Skeletal muscle tissue (tissue), 4 donors: ENCODE data around the gene RPP25. TPM values are rescaled to one million over a fixed set of nuclear protein-coding genes. Genes with fewer than 3 reads are reported as not detected.

Experiments
- H3K27ac ChIP-seq: one replicate; pipeline ENCODE4 v1.7.0; 2013; ENCODE audit warnings: mild to moderate bottlenecking, low read depth, low read length, inconsistent platforms
- H3K27me3 ChIP-seq, 3 donors: one replicate each; pipeline ENCODE4 v1.7.0; 2013; ENCODE audit warnings: low read length in 3 of 3; ENCODE audit not compliant: control insufficient read depth in 3 of 3, insufficient read depth in 3 of 3
- H3K36me3 ChIP-seq, 3 donors: one replicate each; pipeline ENCODE4 v1.7.0; 2013; ENCODE audit warnings: low read length in 3 of 3; ENCODE audit not compliant: control insufficient read depth in 3 of 3, insufficient read depth in 3 of 3
- H3K4me1 ChIP-seq, 3 donors: one replicate each; pipeline ENCODE4 v1.7.0; 2013; ENCODE audit warnings: low read length in 3 of 3, mild to moderate bottlenecking in 3 of 3; ENCODE audit not compliant: control insufficient read depth in 3 of 3, insufficient read depth in 3 of 3
- H3K4me3 ChIP-seq, 3 donors: one replicate each; pipeline ENCODE4 v1.7.0; 2013; ENCODE audit warnings: low read length in 3 of 3
- H3K9ac ChIP-seq, 3 donors: one replicate each; pipeline ENCODE4 v1.7.0; 2013; ENCODE audit warnings: low read length in 3 of 3, mild to moderate bottlenecking in 3 of 3, moderate library complexity in 2 of 3, low read depth in 1 of 3
- H3K9me3 ChIP-seq, 3 donors: one replicate each; pipeline ENCODE4 v1.7.0; 2013; ENCODE audit warnings: low read length in 3 of 3; ENCODE audit not compliant: control insufficient read depth in 3 of 3
- total RNA-seq: library from RNA; depleted of rRNA; stranded (reverse); fragments of >200 nt; gene quantifications from one replicate; pipeline ENCODE4 v1.2.3, GENCODE V29; 2014
- donor health status: Osteomylitis.

RPP25 gene
- total RNA-seq, 1 donor from 2014 or later, result 1.0 TPM

- H3K4me1 ChIP-seq, result peaks cover 13 to 15% (median 13%) of the 10 kb centered on the region in 3 donors
- H3K9ac ChIP-seq, result no peak overlapping the region
- no peaks in the 10 kb centered on the region for H3K9me3 ChIP-seq
These were observed 36.0 kb upstream of the RPP25 start for GRCh38 chr15:74992619-74993018.

DNA sequence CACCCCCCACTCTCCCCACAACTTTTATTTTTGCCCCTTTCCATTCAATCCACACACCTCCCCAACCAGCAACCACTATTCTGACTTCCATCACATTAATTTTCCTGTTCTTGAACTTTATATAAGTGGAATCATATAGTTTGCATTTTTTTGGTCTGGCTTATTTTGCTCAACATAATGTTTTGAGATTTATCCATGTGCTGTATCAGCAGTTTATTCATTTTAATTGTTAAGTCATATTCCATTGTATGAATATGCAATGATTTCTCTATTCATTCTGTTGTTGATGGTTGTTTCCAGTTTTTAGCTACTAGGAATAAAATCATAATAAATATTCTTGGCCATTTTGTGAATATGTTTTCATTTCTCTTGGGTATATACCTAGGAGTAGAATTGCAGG, 33.0 kb upstream of the RPP25 start:
- Histone ChIP-seq H3K27me3 (peaks cover 10 to 13% (median 13%) of the 10 kb centered on the region in 3 donors), H3K36me3 (no peaks in the 10 kb centered on the region), H3K9ac (no peak overlapping the region), H3K27ac (no peak overlapping the region), H3K4me3 (no peak overlapping the region), H3K9me3 (no peaks in the 10 kb centered on the region), H3K4me1 (no peaks in the 10 kb centered on the region)

More at GRCh38 chr15:74992619-74993018, 36.0 kb upstream of the RPP25 start:
- H3K27ac ChIP-seq, result no peak overlapping the region
- H3K4me3 ChIP-seq, result no peak overlapping the region
- no peaks in the 10 kb centered on the region for H3K36me3 ChIP-seq
- peaks cover 16 to 22% (median 19%) of the 10 kb centered on the region in 3 donors for H3K27me3 ChIP-seq

GRCh38 chr15:74988007-74988800, 31.6 kb upstream of the RPP25 start:
- Histone ChIP-seq H3K4me3 (no peak overlapping the region), H3K36me3 (no peaks in the 10 kb centered on the region), H3K27ac (no peak overlapping the region), H3K4me1 (no peaks in the 10 kb centered on the region), H3K9ac (no peak overlapping the region), H3K27me3 (peaks cover 13 to 14% (median 13%) of the 10 kb centered on the region in 3 donors), H3K9me3 (no peaks in the 10 kb centered on the region)

- no peak overlapping the region for H3K27ac ChIP-seq
- no peak overlapping the region for H3K4me3 ChIP-seq
- peaks cover 10 to 15% (median 13%) of the 10 kb centered on the region in 3 donors for H3K27me3 ChIP-seq
- H3K36me3 ChIP-seq, result no peaks in the 10 kb centered on the region
- no peaks in the 10 kb centered on the region for H3K9me3 ChIP-seq
- H3K9ac ChIP-seq, result no peak overlapping the region
- H3K4me1 ChIP-seq, result no peaks in the 10 kb centered on the region
These were observed 27.2 kb upstream of the RPP25 start for GRCh38 chr15:74983725-74984231.

GRCh38 chr15:74982183-74982582, 25.6 kb upstream of the RPP25 start:
- Histone ChIP-seq H3K36me3 (no peaks in the 10 kb centered on the region), H3K4me3 (no peak overlapping the region), H3K4me1 (no peaks in the 10 kb centered on the region), H3K27ac (no peak overlapping the region), H3K9ac (no peak overlapping the region), H3K9me3 (no peaks in the 10 kb centered on the region), H3K27me3 (peaks cover 8 to 15% (median 13%) of the 10 kb centered on the region in 3 donors)

DNA sequence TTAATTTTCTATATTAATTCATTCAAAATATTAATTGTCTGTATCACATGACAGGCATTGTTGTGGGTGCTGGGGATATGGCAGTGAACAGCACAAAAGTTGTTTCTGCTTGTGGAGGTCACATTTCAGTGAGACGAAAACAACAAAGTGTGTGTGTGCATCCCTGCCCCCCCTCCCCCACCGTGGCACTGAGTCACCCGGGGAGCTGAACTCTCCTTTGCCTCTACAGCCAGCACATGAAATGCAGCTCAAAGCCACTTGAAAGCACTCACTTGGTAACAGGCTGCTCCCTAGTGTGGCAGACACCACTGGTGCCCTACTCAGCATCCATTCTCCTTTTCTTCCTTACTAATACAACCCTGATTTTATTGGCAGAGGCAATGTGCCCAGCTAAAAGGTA, 21.9 kb upstream of the RPP25 start:
- Histone ChIP-seq H3K4me1 (no peaks in the 10 kb centered on the region), H3K27me3 (peaks cover 0 to 3% (median 0%) of the 10 kb centered on the region in 3 donors)

DNA sequence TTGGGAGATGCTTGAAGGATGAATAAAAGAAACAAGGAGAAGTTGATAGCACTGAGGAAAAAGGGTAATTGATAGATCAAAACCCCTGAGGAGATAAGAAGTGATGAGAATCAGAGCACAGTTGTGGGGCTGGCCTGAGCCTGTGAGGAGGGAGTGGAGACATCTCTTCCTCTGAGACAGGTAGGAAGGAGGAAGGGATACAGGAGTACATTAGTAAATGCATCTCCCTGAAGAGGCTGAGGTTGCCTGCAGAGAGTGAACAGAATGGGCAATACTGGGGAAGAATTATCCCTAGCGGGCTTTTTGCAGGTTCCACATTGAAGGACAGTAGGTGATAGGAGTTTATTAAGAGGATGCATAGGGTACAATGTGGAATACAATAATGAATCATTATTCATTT, 21.5 kb upstream of the RPP25 start:
- Histone ChIP-seq H3K4me1 (no peaks in the 10 kb centered on the region), H3K9me3 (no peaks in the 10 kb centered on the region), H3K36me3 (no peaks in the 10 kb centered on the region), H3K4me3 (no peak overlapping the region), H3K27me3 (peaks cover 0 to 3% (median 0%) of the 10 kb centered on the region in 3 donors), H3K27ac (no peak overlapping the region), H3K9ac (no peak overlapping the region)

More for the DNA sequence above, 21.9 kb upstream of the RPP25 start:
- Histone ChIP-seq H3K27ac (no peak overlapping the region), H3K4me3 (no peak overlapping the region), H3K9ac (no peak overlapping the region), H3K36me3 (no peaks in the 10 kb centered on the region), H3K9me3 (no peaks in the 10 kb centered on the region)

DNA sequence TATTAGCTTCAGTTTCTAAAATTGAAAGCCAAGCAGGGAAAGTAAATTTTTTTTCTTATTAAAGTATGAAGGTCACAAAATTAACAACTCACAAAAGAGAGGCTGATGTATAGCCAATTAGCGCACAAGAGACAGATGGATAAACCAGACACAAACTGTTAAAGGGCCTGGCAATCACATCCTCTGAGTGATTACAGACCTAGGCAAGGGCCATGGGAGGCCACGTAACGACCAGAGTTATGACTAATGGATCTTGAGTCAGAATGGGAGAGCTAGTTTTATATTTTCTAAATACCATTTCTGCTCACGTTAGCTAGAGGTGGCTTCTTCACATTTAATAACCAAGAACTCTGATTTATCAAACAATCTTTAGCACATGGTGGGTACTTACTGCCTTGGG, 21.0 kb upstream of the RPP25 start:
- Histone ChIP-seq H3K4me1 (no peaks in the 10 kb centered on the region), H3K4me3 (no peak overlapping the region), H3K9ac (peak overlapping the region in 1 of 3 donors; percentile 25), H3K27ac (no peak overlapping the region), H3K36me3 (no peaks in the 10 kb centered on the region), H3K9me3 (no peaks in the 10 kb centered on the region), H3K27me3 (peaks cover 0 to 3% (median 0%) of the 10 kb centered on the region in 3 donors)

DNA sequence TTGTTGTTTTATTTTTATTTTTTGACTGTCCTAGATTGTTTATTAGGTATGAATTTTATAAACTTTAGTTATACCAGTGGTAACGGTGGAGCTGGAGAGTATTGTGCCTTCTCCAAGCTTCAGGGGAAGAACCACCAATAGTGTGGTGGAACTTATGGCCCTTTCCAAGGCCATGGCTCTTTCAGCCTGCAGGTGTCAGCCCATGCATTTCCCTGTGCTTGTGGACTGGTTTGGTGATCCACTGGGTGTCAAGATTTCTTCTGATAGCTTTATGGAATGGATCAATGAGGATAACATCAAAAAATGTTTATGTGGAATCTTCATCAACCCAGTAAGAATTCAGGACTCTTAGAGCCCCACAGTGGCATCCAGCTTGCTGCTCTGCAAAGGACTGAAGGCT, 19.6 kb upstream of the RPP25 start:
- Histone ChIP-seq H3K4me3 (no peak overlapping the region), H3K9ac (no peak overlapping the region), H3K9me3 (no peaks in the 10 kb centered on the region), H3K36me3 (no peaks in the 10 kb centered on the region), H3K4me1 (no peaks in the 10 kb centered on the region), H3K27me3 (no peaks in the 10 kb centered on the region), H3K27ac (no peak overlapping the region)

GRCh38 chr15:74967670-74968069, 11.1 kb upstream of the RPP25 start:
- H3K27me3 ChIP-seq, result no peaks in the 10 kb centered on the region
- H3K4me3 ChIP-seq, result no peak overlapping the region
- H3K9ac ChIP-seq, result no peak overlapping the region
- H3K36me3 ChIP-seq, result no peaks in the 10 kb centered on the region
- H3K27ac ChIP-seq, result no peak overlapping the region
- H3K4me1 ChIP-seq, result peaks cover 0 to 3% (median 0%) of the 10 kb centered on the region in 3 donors
- H3K9me3 ChIP-seq, result no peaks in the 10 kb centered on the region
